ENCODE results near the gene ANKRD16.
A peak's percentile ranks its signal among the peaks of the same experiment; 100 is the strongest.

ANKRD16 gene

GRCh38 chr10:5930272-5930671, 40.6 kb upstream of the ANKRD16 start:
- H3K27ac ChIP-seq: no peak overlapping the region
- no peak overlapping the region for H3K4me3 ChIP-seq
- DNase-seq (ENCODE audit: low spot score): no peak
- no peak for TF ChIP-seq CTCF (IDR thresholded peaks at IDR 0.05)

- no peak overlapping the region for H3K27ac ChIP-seq
- no peak for TF ChIP-seq CTCF (IDR thresholded peaks at IDR 0.05)
- no peak for DNase-seq (ENCODE audit: low spot score)
Observed at GRCh38 chr10:5929442-5929841, 39.7 kb upstream of the ANKRD16 start.

GRCh38 chr10:5927306-5927705, 37.6 kb upstream of the ANKRD16 start:
- H3K27ac ChIP-seq: peak overlapping the region; percentile 5 to 70
- no peak for DNase-seq (ENCODE audit: low spot score)
- TF ChIP-seq CTCF (IDR thresholded peaks at IDR 0.05): no peak
- H3K4me3 ChIP-seq: no peak overlapping the region

More at GRCh38 chr10:5929442-5929841, 39.7 kb upstream of the ANKRD16 start:
- no peak overlapping the region for H3K4me3 ChIP-seq

- TF ChIP-seq CTCF (IDR thresholded peaks at IDR 0.05): no peak
- H3K27ac ChIP-seq: no peak overlapping the region
- no peak for DNase-seq (ENCODE audit: low spot score)
- no peak overlapping the region for H3K4me3 ChIP-seq
Observed at GRCh38 chr10:5924889-5925288, 35.2 kb upstream of the ANKRD16 start.

- Histone ChIP-seq H3K27ac (no peak overlapping the region), H3K4me3 (no peak overlapping the region)
- no peak for DNase-seq (ENCODE audit: low spot score)
- no peak for TF ChIP-seq CTCF (IDR thresholded peaks at IDR 0.05)
Observed at GRCh38 chr10:5921746-5922145, 32.1 kb upstream of the ANKRD16 start.

- TF ChIP-seq CTCF (IDR thresholded peaks at IDR 0.05): no peak
- DNase-seq (ENCODE audit: low spot score): no peak
- no peak overlapping the region for H3K4me3 ChIP-seq
- no peak overlapping the region for H3K27ac ChIP-seq
Observed at GRCh38 chr10:5919568-5919967, 29.9 kb upstream of the ANKRD16 start.

GRCh38 chr10:5918763-5919162, 29.1 kb upstream of the ANKRD16 start:
- DNase-seq (ENCODE audit: low spot score): no peak
- Histone ChIP-seq H3K4me3 (no peak overlapping the region), H3K27ac (no peak overlapping the region)
- no peak for TF ChIP-seq CTCF (IDR thresholded peaks at IDR 0.05)

Data from coronary artery (tissue), 2 donors.